22Rv1 (cell line): ENCODE data around the gene RFC2.

Experiments used
- H3K27ac ChIP-seq: fragments of 450-650 bp; 2 replicates; pipeline ENCODE4 v1.5.1; 2017
- ZFX ChIP-seq: fragments of 450-650 bp; IDR thresholded peaks from 2 replicates; pipeline ENCODE4 v1.6.1; 2017; ENCODE audit warnings: antibody characterized with exemption, borderline replicate concordance
- TF ChIP-seq, protein P1 (sequence below): fragments of 450-650 bp; IDR thresholded peaks from 2 replicates; pipeline ENCODE4 v1.5.1; 2017; ENCODE audit warnings: mild to moderate bottlenecking

Gene RFC2

DNA sequence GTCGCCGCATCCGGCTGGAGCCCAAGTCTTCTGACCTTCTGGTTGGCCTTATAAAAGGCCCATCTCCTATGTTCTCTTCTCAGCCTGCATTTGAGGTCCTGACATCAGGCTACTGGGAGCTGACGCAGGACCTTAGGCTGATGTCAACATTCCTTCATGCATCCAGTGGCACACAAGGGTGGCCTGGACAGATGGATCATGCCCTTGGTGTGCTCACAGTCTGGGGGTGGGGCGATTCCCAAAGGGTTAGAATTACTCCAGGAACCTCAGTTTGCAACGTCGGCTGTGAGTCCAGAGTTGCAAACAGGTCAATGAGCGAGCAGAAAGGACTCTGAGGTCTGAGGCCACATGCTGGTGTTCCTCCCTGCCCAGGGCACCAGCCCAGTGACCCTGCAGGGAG lies 26.8 kb upstream of the RFC2 start:
- TF ChIP-seq ZFX: no peak
- TF ChIP-seq, protein P1, sequence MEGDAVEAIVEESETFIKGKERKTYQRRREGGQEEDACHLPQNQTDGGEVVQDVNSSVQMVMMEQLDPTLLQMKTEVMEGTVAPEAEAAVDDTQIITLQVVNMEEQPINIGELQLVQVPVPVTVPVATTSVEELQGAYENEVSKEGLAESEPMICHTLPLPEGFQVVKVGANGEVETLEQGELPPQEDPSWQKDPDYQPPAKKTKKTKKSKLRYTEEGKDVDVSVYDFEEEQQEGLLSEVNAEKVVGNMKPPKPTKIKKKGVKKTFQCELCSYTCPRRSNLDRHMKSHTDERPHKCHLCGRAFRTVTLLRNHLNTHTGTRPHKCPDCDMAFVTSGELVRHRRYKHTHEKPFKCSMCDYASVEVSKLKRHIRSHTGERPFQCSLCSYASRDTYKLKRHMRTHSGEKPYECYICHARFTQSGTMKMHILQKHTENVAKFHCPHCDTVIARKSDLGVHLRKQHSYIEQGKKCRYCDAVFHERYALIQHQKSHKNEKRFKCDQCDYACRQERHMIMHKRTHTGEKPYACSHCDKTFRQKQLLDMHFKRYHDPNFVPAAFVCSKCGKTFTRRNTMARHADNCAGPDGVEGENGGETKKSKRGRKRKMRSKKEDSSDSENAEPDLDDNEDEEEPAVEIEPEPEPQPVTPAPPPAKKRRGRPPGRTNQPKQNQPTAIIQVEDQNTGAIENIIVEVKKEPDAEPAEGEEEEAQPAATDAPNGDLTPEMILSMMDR: no peak
- no peak overlapping the region for H3K27ac ChIP-seq

DNA sequence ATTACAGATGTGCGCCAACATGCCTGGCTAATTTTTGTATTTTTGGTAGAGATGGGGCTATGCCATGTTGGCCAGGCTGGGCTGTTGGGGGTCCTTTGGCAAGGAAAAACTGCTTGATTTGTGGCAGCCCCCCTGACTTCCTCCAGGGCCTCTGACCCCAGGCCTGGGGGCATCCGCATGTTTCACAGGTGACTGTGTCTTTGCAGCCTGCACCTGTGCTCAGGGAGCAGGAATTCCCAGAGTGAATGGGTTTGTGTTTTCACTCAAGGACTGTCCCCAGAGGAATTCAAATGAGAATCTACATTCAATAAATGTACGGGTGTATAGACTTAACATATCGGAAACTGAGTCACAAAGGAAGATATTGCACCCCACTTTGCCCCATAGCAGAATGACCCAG lies 23.4 kb upstream of the RFC2 start:
- H3K27ac ChIP-seq: no peak overlapping the region
- TF ChIP-seq, protein P1: no peak
- no peak for TF ChIP-seq ZFX

- no peak overlapping the region for H3K27ac ChIP-seq
- TF ChIP-seq, protein P1: peak; percentile 86
- TF ChIP-seq ZFX: no peak
These were observed 21.2 kb upstream of the RFC2 start for GRCh38 chr7:74275401-74275881.

DNA sequence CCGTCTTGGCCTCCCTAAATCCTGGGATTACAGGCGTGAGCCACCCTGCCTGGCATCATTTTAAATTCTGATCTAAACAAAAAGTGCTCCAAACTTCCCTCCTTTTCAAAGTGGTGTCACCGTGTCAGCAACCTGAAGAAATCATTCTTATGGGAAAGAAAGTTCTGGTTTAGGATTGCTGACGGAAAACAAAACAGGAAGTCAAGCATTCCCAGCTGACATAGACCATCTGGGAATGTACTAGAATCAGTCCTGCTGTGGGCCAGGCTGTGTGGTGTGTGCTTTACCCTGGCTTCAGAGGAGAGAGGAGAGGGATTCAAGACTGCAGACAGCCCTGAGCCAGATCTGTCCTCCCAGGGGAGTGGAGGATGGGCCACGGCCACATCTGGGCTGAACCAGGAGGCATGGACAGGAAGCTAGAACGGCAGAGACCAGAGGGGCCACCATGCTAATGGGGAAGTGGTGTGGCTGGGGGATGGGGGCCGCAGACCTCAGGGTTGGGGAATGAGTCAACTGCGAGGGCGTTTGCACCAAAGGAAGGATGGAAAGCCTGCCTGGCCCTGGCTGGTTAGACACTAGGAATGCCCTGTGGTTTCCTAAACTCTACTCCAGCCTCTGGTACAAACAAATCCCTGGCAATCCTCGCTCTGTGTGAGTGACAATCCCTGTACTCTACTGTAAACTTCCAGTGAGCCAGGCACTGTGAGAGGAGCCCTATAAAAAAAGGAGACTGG lies 18.3 kb upstream of the RFC2 start:
- H3K27ac ChIP-seq: peak overlapping the region; percentile 22
- TF ChIP-seq, protein P1: no peak
- no peak for TF ChIP-seq ZFX

GRCh38 chr7:74271742-74272141 lies 17.5 kb upstream of the RFC2 start:
- no peak for TF ChIP-seq ZFX
- TF ChIP-seq, protein P1: no peak
- H3K27ac ChIP-seq: peak overlapping the region; percentile 22; the same call in 1 of the 2 replicates

GRCh38 chr7:74269757-74270277 lies 15.6 kb upstream of the RFC2 start:
- peak overlapping the region; percentile 31; the same call in 1 of the 2 replicates for H3K27ac ChIP-seq
- TF ChIP-seq, protein P1: no peak
- no peak for TF ChIP-seq ZFX

DNA sequence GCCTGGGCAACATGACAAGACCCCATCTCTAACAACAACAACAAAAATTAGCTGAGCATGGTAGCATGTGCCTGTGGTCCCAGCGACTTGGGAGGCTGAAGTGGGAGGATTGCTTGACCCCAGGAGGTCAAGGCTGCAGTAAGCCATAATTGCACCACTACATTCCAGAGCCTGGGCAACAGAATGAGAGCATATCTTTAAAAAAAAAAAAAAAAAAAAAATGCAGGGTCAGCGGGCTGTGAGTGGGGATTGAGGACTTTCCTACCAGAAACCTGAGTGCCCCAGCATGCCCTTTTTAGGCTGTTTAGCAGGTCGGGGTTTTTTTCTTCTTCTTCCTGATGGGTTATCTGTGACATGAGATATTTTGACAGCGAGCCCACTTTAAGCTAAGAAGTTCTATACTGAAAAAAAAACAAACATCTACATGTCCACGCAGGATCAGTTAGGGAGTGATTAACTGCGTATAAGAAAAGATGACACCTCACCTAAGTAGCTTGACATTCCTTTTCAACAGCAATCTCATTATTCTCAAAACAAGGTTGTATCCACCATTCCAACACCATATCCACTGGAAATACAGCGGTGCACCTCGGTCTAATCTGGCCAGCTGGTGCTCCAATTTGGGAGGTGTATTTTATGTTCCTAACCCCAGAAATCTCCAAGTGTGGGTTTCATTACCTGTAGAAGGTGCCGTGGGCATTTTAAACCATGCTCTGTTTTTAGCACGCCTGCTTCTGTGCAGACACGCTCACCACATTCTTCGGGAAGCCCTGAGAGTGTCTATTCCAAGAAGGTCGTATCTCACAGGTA lies 13.8 kb upstream of the RFC2 start:
- TF ChIP-seq, protein P1: no peak
- no peak for TF ChIP-seq ZFX
- H3K27ac ChIP-seq: 0 out of 2 replicates have a peak overlapping the region, but pooled peaks have one; percentile 5
